Cardiac fibroblast (primary cell): Measurements from ENCODE around the gene TMEM225.

Source experiments
- DNase-seq, 2 donors: peaks; one replicate each; pipeline versions ENCODE4 v3.0.0 to v3.0.0-alpha.2; 2010; ENCODE audit warnings: low read depth in 2 of 2
- H3K4me3 ChIP-seq, 2 donors: replicated peaks in 1 of 2; 1 replicate in 1 of 2; 2 replicates in 1 of 2; pipeline ENCODE4 v1.5.1; 2011; ENCODE audit warnings: low read depth in 2 of 2, low read length in 2 of 2, mild to moderate bottlenecking in 2 of 2, moderate library complexity in 1 of 2
- TF ChIP-seq, protein P1 (sequence below): IDR thresholded peaks from one replicate; pipeline ENCODE4 v1.5.1; 2011; ENCODE audit warnings: low read depth, mild to moderate bottlenecking, low read length, inconsistent platforms

TMEM225 gene, protein sequence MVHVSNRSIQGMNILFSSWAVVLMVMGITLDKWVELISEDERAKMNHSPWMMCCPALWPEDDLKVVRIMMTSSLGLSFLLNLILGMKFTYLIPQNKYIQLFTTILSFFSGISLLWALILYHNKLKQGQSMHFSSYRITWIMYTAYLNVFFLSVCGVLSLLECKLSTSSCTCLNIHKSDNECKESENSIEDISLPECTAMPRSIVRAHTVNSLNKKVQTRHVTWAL

DNA sequence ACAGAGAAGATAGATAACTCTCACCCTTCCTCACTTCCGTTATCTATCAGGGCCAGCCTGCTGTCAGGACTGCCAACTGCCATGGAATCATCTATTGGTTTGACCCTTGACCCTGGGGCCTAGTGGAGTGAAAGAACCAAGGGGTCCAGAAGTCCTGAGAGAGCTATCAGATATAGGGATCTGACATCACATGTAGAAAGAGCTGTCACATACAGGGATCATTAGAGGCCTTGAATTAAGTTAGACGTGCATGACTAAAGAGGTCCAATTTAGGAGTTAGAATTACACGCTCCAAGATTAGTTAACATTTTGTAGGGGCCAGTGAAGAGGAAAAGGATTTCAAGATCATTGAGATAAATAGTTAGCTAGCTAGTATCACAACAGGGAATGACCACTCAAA lies at the start of gene TMEM225:
TSS of gene TMEM225 (minus strand) at position 101 of the 400 bp plus-strand sequence. CDS start 245 bp downstream, outside the sequence.
- no peak for DNase-seq
- no peak within 1 kb of the TSS for H3K4me3 ChIP-seq
- TF ChIP-seq, protein P1, sequence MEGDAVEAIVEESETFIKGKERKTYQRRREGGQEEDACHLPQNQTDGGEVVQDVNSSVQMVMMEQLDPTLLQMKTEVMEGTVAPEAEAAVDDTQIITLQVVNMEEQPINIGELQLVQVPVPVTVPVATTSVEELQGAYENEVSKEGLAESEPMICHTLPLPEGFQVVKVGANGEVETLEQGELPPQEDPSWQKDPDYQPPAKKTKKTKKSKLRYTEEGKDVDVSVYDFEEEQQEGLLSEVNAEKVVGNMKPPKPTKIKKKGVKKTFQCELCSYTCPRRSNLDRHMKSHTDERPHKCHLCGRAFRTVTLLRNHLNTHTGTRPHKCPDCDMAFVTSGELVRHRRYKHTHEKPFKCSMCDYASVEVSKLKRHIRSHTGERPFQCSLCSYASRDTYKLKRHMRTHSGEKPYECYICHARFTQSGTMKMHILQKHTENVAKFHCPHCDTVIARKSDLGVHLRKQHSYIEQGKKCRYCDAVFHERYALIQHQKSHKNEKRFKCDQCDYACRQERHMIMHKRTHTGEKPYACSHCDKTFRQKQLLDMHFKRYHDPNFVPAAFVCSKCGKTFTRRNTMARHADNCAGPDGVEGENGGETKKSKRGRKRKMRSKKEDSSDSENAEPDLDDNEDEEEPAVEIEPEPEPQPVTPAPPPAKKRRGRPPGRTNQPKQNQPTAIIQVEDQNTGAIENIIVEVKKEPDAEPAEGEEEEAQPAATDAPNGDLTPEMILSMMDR: no peak

DNA sequence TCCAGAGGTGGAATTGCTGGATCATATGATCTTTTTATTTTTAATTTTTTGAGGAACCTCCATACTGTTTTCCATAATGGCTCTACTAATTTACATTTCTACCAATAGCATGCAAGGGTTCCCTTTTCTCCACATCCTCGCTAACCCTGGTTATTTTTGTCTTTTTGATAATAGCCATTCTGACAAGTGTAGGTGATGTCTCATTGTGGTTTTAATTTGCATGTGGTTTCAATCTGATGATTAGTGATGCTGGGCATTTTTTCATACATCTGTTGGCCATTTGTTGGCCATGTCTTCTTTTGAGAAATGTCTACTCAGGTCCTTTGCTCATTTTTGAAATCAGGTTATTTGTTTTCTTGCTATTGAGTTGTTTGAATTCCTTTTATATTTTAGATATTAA lies 38.6 kb upstream of the TMEM225 start:
- no peak overlapping the region for H3K4me3 ChIP-seq
- TF ChIP-seq, protein P1: no peak
- no peak for DNase-seq

DNA sequence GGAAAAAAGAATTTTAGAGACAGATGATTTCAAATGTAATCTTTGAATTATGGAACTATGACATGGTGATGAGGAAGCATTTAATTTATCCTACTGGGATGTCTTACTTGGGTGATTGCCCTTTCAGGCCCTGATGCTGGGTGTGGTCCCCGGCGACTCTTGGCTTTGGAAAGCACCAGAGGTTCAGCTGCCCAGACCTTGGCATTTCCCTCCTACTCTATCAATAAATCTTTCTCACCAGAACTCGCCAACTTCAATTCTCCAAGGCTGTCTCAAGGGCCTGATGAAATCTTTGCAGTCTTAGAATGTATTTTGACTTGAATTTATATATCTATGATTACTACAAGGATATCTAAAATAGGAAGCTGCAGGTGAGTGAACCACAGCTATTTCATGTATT lies 35.5 kb upstream of the TMEM225 start:
- no peak overlapping the region for H3K4me3 ChIP-seq
- no peak for DNase-seq
- TF ChIP-seq, protein P1: no peak

DNA sequence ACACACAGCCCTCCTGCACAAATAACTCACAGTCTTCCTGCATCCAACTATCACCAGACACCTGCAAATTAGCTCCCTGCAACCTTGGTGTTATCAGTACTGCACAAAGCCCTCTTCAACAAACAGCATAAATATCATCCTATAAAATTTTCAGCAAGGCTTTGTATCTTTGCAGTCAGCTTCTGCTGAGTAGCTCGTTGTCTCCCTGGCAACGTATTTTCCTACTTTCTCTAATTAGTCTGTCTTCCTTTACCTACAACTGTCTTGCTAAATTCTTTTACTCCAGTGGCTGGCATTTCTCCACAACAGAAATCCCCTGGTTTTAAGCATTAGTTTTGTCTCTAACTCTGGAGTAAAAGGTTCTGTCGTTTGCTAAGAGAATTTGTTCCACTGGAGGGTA lies 20.4 kb upstream of the TMEM225 start:
- no peak overlapping the region for H3K4me3 ChIP-seq
- TF ChIP-seq, protein P1: no peak
- DNase-seq: no peak

DNA sequence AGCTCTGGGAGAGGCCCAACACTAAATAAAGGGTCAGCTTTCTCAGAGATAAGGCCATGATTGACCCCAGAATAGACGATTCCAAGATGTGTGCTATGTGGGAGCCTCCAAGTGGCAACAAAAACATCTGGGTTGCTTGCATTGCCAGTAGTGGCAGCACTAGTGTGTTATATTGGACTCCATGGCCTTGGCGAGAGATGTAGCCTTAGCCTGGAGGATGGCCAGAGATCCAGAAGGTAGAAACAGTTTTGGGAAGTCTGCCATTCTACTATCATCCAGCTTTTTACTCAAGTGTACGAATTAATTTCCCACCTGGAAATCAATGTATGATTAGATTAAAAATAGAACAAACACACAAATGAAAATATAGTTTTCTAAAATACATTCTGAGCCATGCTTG lies 19.5 kb upstream of the TMEM225 start:
- TF ChIP-seq, protein P1: no peak
- no peak for DNase-seq
- no peak overlapping the region for H3K4me3 ChIP-seq

DNA sequence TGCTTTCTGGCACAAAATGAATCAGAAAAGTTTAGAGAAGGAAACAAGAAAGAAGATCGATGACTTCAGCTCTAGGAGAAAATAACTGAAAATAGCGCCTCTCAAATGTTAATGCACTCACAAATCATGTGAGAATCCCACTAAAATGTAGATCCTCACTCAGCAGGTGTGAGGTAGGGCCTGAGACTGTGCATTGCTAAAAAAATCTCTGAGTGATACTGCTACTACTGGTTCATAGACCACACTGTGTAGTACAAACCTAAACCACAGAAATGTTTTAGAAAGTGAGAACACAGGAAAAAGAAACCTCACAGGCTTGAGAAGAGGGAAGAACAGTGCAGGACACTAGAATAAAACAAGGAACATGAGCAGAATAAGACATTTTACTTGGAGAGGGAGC lies 18.5 kb upstream of the TMEM225 start:
- TF ChIP-seq, protein P1: no peak
- no peak for DNase-seq
- H3K4me3 ChIP-seq: no peak overlapping the region

DNA sequence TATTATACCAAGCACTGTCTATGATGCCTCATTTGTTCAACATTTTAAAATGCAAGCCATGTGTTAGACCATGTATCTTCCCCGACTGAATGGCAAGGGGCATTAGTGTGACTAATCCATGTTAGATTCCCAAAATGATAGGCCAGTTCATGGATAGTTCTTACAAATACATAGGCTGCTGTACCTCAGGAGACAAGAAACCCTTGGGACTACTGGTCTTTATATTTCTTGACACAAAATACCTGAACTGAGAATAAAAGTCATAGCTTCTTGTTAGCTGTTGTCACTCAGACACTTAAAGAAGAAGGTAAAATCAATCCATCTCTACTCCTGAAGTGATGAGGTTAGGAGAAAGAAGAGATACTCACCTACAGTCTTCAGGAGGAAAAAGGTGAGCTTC lies 16.4 kb upstream of the TMEM225 start, which contains the start of gene OR8D4:
TSS of gene OR8D4 (plus strand) at position 301 of the 400 bp plus-strand sequence. CDS start 4,265 bp downstream, outside the sequence.
- no peak for DNase-seq
- TF ChIP-seq, protein P1: no peak
- H3K4me3 ChIP-seq: no peak within 1 kb of the TSS
